ENCODE measurements around the gene PPM1F. TPM values are rescaled to one million over a fixed set of nuclear protein-coding genes. Genes with fewer than 3 reads are reported as not detected.

The PPM1F gene
- total and polyA plus RNA-seq, 2 donors (not counting 1 experiment from before 2014, with no cell fraction given): 18.1 to 30.0 TPM

DNA sequence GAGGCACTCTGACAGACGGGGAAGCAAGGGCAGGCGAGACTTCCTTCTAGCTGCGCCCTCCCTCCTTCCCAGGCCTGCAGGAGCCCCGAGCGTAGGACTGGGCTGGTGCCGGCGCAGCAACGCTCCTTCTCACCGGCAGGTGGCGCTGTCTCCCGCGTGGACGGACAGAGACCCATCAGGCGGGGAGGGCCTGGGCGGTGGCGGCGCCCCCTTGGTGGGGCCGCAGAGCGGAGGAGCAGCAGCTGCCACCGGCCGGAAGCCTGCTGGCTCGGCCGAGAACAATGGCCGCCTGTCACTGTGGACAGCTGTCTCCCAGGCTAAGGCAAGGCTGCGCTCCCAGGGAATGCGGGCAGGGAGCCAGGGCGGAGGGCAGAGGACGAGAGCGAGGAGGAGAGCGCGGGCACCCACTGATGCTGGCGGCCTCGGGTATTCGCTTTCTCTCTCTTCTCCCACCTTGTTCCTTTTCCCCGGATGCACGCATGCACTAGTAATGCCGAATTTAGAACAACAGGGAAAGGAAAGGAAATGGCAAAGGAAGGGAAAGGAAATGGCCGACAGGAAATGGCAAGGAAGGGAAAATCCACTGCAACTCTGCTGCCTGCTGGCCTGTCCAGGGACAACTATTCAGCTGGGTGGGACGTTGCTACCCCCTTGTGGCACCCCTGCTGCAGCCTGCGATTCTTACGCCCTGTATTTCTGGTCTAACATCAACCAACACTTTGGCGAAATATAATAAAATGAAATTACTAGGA, 14.4 kb downstream of the PPM1F start:
- H3K9ac ChIP-seq (ENCODE audit: low read length): peak overlapping the region; percentile 68
- H3K27me3 ChIP-seq (replicated peaks in 1 of 4; ENCODE audit: control extremely low read depth in 1 of 4, control insufficient read depth in 3 of 4, insufficient read depth in 4 of 4, low read length in 3 of 4): no peaks in the 10 kb centered on the region
- DNase-seq (peak; percentile 91), ATAC-seq (ENCODE audit: low read depth) (peak; percentile 94)
- H3K36me3 ChIP-seq (replicated peaks in 1 of 2; ENCODE audit: control extremely low read depth in 1 of 2, control insufficient read depth in 1 of 2, extremely low read depth in 1 of 2, insufficient read depth in 2 of 2, low read length in 1 of 2): peaks cover 0 to 8% of the 10 kb centered on the region in 2 experiments
- peak overlapping the region; percentile 44 to 68 (median 61) for H3K4me3 ChIP-seq (ENCODE audit: control extremely low read depth in 1 of 5, extremely low read depth in 1 of 5, insufficient read depth in 1 of 5, low read depth in 2 of 5, low read length in 4 of 5)
- intact Hi-C loops (cut with micrococcal nuclease): loop anchor here (1.0 to 5.0 kb wide), 5 partner anchors 15 to 271 kb away; partner anchors contain the start of genes PPIL2, PPM1F and YPEL1
- no peaks in the 10 kb centered on the region for H3K9me3 Mint-ChIP-seq (ENCODE audit: insufficient read depth)
- H3K4me3 Mint-ChIP-seq: peak overlapping the region; percentile 91
- peak overlapping the region; percentile 16 to 51 for H3K27ac ChIP-seq (ENCODE audit: low read length in 2 of 2)
- peaks cover 45 to 55% of the 10 kb centered on the region in 2 donors for H3K4me1 ChIP-seq (ENCODE audit: control insufficient read depth in 2 of 2, insufficient read depth in 2 of 2, low read length in 2 of 2)
- 4% methylated on average over 37 of the region's 42 CpGs for WGBS (ENCODE audit: insufficient coverage)
- H3K9me3 ChIP-seq (ENCODE audit: control extremely low read depth in 1 of 3, control insufficient read depth in 2 of 3, insufficient read depth in 1 of 3, low read length in 2 of 3): no peaks in the 10 kb centered on the region
- peak overlapping the region; percentile 85 for H3K27ac Mint-ChIP-seq
- H3K4me2 ChIP-seq (replicated peaks; ENCODE audit: low read depth, low read length, poor library complexity, severe bottlenecking): peak overlapping the region; percentile 91
- H2AFZ ChIP-seq (ENCODE audit: insufficient read depth, low read depth, low read length, poor library complexity, severe bottlenecking): peak overlapping the region; percentile 86
- POLR2A ChIA-PET: interaction anchor here (0.6 to 2.1 kb wide), 3 partner anchors 15 to 1082 kb away, joined by 4 to 12 read pairs (median 5); partner anchors contain the start of gene PPM1F
- CTCF ChIA-PET: interaction anchor here (0.6 to 7.0 kb wide), 29 partner anchors 9 to 272 kb away, joined by 3 to 116 read pairs (median 4); partner anchors contain the start of genes MAPK1, PPIL2 and PPM1F
- peaks cover 7% of the 10 kb centered on the region for H3K79me2 ChIP-seq (ENCODE audit: control insufficient read depth, insufficient read depth, low read length)
- TF ChIP-seq EZH2 (IDR thresholded peaks at IDR 0.05; ENCODE audit: borderline replicate concordance, insufficient read depth, low read depth, low read length, poor library complexity, severe bottlenecking): no peak
- TF ChIP-seq, protein P1, sequence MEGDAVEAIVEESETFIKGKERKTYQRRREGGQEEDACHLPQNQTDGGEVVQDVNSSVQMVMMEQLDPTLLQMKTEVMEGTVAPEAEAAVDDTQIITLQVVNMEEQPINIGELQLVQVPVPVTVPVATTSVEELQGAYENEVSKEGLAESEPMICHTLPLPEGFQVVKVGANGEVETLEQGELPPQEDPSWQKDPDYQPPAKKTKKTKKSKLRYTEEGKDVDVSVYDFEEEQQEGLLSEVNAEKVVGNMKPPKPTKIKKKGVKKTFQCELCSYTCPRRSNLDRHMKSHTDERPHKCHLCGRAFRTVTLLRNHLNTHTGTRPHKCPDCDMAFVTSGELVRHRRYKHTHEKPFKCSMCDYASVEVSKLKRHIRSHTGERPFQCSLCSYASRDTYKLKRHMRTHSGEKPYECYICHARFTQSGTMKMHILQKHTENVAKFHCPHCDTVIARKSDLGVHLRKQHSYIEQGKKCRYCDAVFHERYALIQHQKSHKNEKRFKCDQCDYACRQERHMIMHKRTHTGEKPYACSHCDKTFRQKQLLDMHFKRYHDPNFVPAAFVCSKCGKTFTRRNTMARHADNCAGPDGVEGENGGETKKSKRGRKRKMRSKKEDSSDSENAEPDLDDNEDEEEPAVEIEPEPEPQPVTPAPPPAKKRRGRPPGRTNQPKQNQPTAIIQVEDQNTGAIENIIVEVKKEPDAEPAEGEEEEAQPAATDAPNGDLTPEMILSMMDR (IDR thresholded peaks at IDR 0.05): peak; percentile 99
- peaks cover 50% of the 10 kb centered on the region for H3K4me1 Mint-ChIP-seq
- peaks cover 5% of the 10 kb centered on the region for H4K20me1 ChIP-seq (ENCODE audit: control insufficient read depth, insufficient read depth, low read length, poor library complexity, severe bottlenecking)
- H3K27me3 Mint-ChIP-seq: no peaks in the 10 kb centered on the region

DNA sequence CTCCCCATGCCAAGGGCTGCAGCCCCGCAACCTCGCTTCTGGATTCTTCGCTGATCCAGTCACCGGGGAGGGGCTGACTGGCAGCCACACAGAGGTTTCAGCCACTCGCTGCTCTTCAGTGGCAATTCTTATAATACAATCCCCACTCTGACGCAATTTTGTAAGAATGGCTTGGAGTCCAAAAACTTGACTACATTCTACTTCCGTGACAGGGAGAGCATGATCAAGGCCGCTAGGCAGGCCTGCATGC, 14.9 kb downstream of the PPM1F start:
- Histone ChIP-seq H2AFZ (ENCODE audit: insufficient read depth, low read depth, low read length, poor library complexity, severe bottlenecking) (peak overlapping the region; percentile 86), H3K27ac (ENCODE audit: low read length in 2 of 2) (peak overlapping the region in 1 of 2 donors; percentile 16), H3K36me3 (replicated peaks in 1 of 2; ENCODE audit: control extremely low read depth in 1 of 2, control insufficient read depth in 1 of 2, extremely low read depth in 1 of 2, insufficient read depth in 2 of 2, low read length in 1 of 2) (peaks cover 0 to 13% of the 10 kb centered on the region in 2 experiments), H3K9me3 (ENCODE audit: control extremely low read depth in 1 of 3, control insufficient read depth in 2 of 3, insufficient read depth in 1 of 3, low read length in 2 of 3) (no peaks in the 10 kb centered on the region), H3K79me2 (ENCODE audit: control insufficient read depth, insufficient read depth, low read length) (peaks cover 12% of the 10 kb centered on the region), H3K4me2 (replicated peaks; ENCODE audit: low read depth, low read length, poor library complexity, severe bottlenecking) (peak overlapping the region; percentile 91), H3K4me3 (ENCODE audit: control extremely low read depth in 1 of 5, extremely low read depth in 1 of 5, insufficient read depth in 1 of 5, low read depth in 2 of 5, low read length in 4 of 5) (peak overlapping the region in 4 of 5 experiments; percentile 46 to 68 (median 62)), H3K9ac (ENCODE audit: low read length) (peak overlapping the region; percentile 68), H3K27me3 (replicated peaks in 1 of 4; ENCODE audit: control extremely low read depth in 1 of 4, control insufficient read depth in 3 of 4, insufficient read depth in 4 of 4, low read length in 3 of 4) (no peaks in the 10 kb centered on the region), H3K4me1 (ENCODE audit: control insufficient read depth in 2 of 2, insufficient read depth in 2 of 2, low read length in 2 of 2) (peaks cover 45 to 55% of the 10 kb centered on the region in 2 donors), H4K20me1 (ENCODE audit: control insufficient read depth, insufficient read depth, low read length, poor library complexity, severe bottlenecking) (peaks cover 5% of the 10 kb centered on the region)
- Mint-ChIP-seq H3K9me3 (ENCODE audit: insufficient read depth) (no peaks in the 10 kb centered on the region), H3K4me1 (peaks cover 48% of the 10 kb centered on the region), H3K27me3 (no peaks in the 10 kb centered on the region), H3K4me3 (peak overlapping the region; percentile 91), H3K27ac (peak overlapping the region; percentile 85)
- TF ChIP-seq, protein P1 (IDR thresholded peaks at IDR 0.05): no peak
- no peak for TF ChIP-seq EZH2 (IDR thresholded peaks at IDR 0.05; ENCODE audit: borderline replicate concordance, insufficient read depth, low read depth, low read length, poor library complexity, severe bottlenecking)
- ATAC-seq (ENCODE audit: low read depth) (no peak), DNase-seq (no peak)
- intact Hi-C loops (cut with micrococcal nuclease): loop anchor here (1.0 to 5.0 kb wide), 5 partner anchors 15 to 270 kb away; partner anchors contain the start of genes PPIL2, PPM1F and YPEL1
- WGBS (ENCODE audit: insufficient coverage): 69% methylated on average over 8 of the region's 8 CpGs
- POLR2A ChIA-PET: interaction anchor here (2.1 kb wide), 1 partner anchor 15 kb away, joined by 12 read pairs; the partner anchor contains the start of gene PPM1F
- CTCF ChIA-PET: interaction anchor here (0.9 to 7.0 kb wide), 23 partner anchors 8 to 272 kb away, joined by 3 to 116 read pairs (median 5); partner anchors contain the start of genes MAPK1, PPIL2 and PPM1F

All from B cell (primary cell).